Lung (tissue), 12 donors: ENCODE data around the gene KLLN. TPM values are rescaled to one million over a fixed set of nuclear protein-coding genes. Genes with fewer than 3 reads are reported as not detected.

Source experiments
- ATAC-seq: fragments of 200-7000 bp; cut with Tn5 transposase; one replicate; pipeline ENCODE4 v1.9.1; 2020; ENCODE audit warnings: moderate number of reproducible peaks; ENCODE audit not compliant: insufficient read depth, low FRiP score
- DNase-seq, 3 donors: peaks; one replicate each; pipeline ENCODE4 v3.0.0-alpha.2; 2013 to 2017
- H3K27ac ChIP-seq, 2 donors: one replicate each; pipeline ENCODE4 v1.5.1; 2013; ENCODE audit warnings: mild to moderate bottlenecking in 2 of 2, moderate library complexity in 2 of 2, control low read depth in 1 of 2, inconsistent platforms in 1 of 2, low read depth in 1 of 2, low read length in 1 of 2
- H3K27me3 ChIP-seq, 3 donors: one replicate each; pipeline ENCODE4 v1.5.1; 2013; ENCODE audit warnings: low read length in 2 of 3; ENCODE audit not compliant: control insufficient read depth in 3 of 3, insufficient read depth in 3 of 3
- H3K36me3 ChIP-seq, 4 donors: one replicate each; pipeline ENCODE4 v1.5.1; 2013; ENCODE audit warnings: low read length in 4 of 4, mild to moderate bottlenecking in 1 of 4, moderate library complexity in 1 of 4; ENCODE audit not compliant: control insufficient read depth in 4 of 4, insufficient read depth in 4 of 4
- H3K4me1 ChIP-seq, 5 donors: one replicate each; pipeline ENCODE4 v1.5.1; 2013; ENCODE audit warnings: low read length in 5 of 5, mild to moderate bottlenecking in 2 of 5, moderate library complexity in 1 of 5; ENCODE audit not compliant: control insufficient read depth in 5 of 5, insufficient read depth in 5 of 5
- H3K4me3 ChIP-seq: one replicate; pipeline ENCODE4 v1.5.1; 2013; ENCODE audit warnings: mild to moderate bottlenecking, control low read depth, moderate library complexity
- H3K9ac ChIP-seq, 2 donors: one replicate each; pipeline ENCODE4 v1.5.1; 2013; ENCODE audit warnings: low read length in 2 of 2, control low read depth in 1 of 2; ENCODE audit not compliant: insufficient read depth in 1 of 2
- H3K9me3 ChIP-seq, 4 donors: one replicate each; pipeline ENCODE4 v1.5.1; 2013; ENCODE audit warnings: low read length in 3 of 4, mild to moderate bottlenecking in 1 of 4, moderate library complexity in 1 of 4; ENCODE audit not compliant: control insufficient read depth in 4 of 4, insufficient read depth in 3 of 4
- WGBS, 2 donors: extraction: QIAGEN DNeasy Blood & Tissue Kit; methylation state at CpG; one replicate each; pipeline ENCODE4 v1.1.7; 2013; 5-methylcytosine and 5-hydroxymethylcytosine counted together
- polyA plus RNA-seq, 2 donors: library from polyadenylated mRNA; stranded (reverse); fragments of 200-250 nt; gene quantifications; one replicate each; pipeline ENCODE4 v1.2.1, GENCODE V29; 2013
- total RNA-seq, 2 donors: library from RNA; depleted of rRNA in 1 of 2; stranded (reverse); fragments of >200 nt in 1 of 2; gene quantifications; one replicate each; pipeline ENCODE4 v1.2.1, GENCODE V29; 2014 to 2021
- TF ChIP-seq, protein P1 (sequence below): IDR thresholded peaks from 2 replicates; pipeline ENCODE4 v1.5.1; 2012; ENCODE audit warnings: mild to moderate bottlenecking; ENCODE audit errors: control extremely low read depth, extremely low read depth
- donor health status: control.
- donor health status: control.
- donor health status: Bipolar disorder and iron deficiency.
- donor health status: healthy.
- donor health status: DM: yes; HTN: yes; CAD: no.

Gene KLLN
- total and polyA plus RNA-seq, 4 donors: 0.14 to 1.5 (median 0.86) TPM

- Histone ChIP-seq H3K36me3 (no peaks in the 10 kb centered on the region), H3K27ac (no peak overlapping the region), H3K9me3 (no peaks in the 10 kb centered on the region), H3K4me3 (no peak overlapping the region), H3K27me3 (no peaks in the 10 kb centered on the region), H3K4me1 (peaks cover 0 to 1% (median 0%) of the 10 kb centered on the region in 5 donors), H3K9ac (no peak overlapping the region)
- 79 to 91% methylated on average over 7 of the region's 7 CpGs for WGBS, 2 donors
- ATAC-seq (no peak), DNase-seq (no peak)
- TF ChIP-seq, protein P1, sequence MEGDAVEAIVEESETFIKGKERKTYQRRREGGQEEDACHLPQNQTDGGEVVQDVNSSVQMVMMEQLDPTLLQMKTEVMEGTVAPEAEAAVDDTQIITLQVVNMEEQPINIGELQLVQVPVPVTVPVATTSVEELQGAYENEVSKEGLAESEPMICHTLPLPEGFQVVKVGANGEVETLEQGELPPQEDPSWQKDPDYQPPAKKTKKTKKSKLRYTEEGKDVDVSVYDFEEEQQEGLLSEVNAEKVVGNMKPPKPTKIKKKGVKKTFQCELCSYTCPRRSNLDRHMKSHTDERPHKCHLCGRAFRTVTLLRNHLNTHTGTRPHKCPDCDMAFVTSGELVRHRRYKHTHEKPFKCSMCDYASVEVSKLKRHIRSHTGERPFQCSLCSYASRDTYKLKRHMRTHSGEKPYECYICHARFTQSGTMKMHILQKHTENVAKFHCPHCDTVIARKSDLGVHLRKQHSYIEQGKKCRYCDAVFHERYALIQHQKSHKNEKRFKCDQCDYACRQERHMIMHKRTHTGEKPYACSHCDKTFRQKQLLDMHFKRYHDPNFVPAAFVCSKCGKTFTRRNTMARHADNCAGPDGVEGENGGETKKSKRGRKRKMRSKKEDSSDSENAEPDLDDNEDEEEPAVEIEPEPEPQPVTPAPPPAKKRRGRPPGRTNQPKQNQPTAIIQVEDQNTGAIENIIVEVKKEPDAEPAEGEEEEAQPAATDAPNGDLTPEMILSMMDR: no peak
Observed at GRCh38 chr10:87846023-87846422, 17.3 kb downstream of the KLLN start.

- no peaks in the 10 kb centered on the region for H3K9me3 ChIP-seq
- TF ChIP-seq, protein P1: no peak
- WGBS, 2 donors: 92 to 96% methylated on average over 3 of the region's 3 CpGs
- DNase-seq (no peak), ATAC-seq (no peak)
- no peak overlapping the region for H3K4me3 ChIP-seq
- no peak overlapping the region for H3K27ac ChIP-seq
- H3K27me3 ChIP-seq: no peaks in the 10 kb centered on the region
- H3K9ac ChIP-seq: no peak overlapping the region
- H3K4me1 ChIP-seq: peaks cover 0 to 1% (median 0%) of the 10 kb centered on the region in 5 donors
- no peaks in the 10 kb centered on the region for H3K36me3 ChIP-seq
Observed at GRCh38 chr10:87845624-87845998, 17.7 kb downstream of the KLLN start.

DNA sequence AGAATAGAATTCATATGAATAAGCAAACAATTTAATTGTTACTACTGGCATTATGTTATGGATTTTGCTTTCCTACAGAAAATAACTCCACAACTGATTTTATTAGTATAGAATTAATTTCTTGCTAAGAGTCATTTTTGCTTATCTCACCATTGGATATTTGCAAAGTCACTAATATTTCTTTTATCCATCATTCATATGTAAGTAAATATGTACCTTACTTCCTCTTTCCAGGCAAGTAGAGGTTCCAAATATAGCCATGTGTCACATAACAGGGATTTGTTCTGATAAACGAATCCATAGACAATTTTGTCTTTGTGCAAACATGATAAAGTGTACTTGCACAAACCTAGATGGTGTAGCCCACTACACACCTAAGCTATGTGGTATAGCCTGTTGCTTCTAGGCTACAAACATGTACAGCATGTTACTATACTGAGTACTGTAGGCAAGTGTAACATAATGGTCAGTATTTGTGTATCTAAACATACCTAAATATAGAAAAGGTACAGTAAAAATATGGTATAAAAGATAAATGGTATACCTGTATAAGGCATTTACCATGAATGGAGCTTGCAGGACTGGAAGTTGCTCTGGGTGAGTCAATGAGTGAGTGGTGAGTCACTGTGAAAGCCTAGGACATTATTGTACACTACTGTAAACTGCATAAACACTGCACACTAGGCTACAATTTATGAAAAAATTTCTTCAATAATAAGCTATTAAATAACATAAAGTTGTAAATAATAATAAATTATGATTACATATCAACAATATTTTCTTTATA lies 18.3 kb downstream of the KLLN start:
- no peak overlapping the region for H3K4me3 ChIP-seq
- no peak overlapping the region for H3K27ac ChIP-seq
- TF ChIP-seq, protein P1: no peak
- 13 to 25% methylated on average over 1 of the region's 1 CpG for WGBS, 2 donors
- no peak for DNase-seq
- no peak for ATAC-seq
- peaks cover 0 to 1% (median 0%) of the 10 kb centered on the region in 5 donors for H3K4me1 ChIP-seq
- H3K9me3 ChIP-seq: no peaks in the 10 kb centered on the region
- no peaks in the 10 kb centered on the region for H3K27me3 ChIP-seq
- H3K36me3 ChIP-seq: no peaks in the 10 kb centered on the region
- no peak overlapping the region for H3K9ac ChIP-seq
